Breast epithelium (tissue), 4 donors: Measurements from ENCODE around the gene KDM7A. TPM values are rescaled to one million over a fixed set of nuclear protein-coding genes. Genes with fewer than 3 reads are reported as not detected.

Experiments
- DNase-seq, 2 donors: peaks; one replicate each; pipeline ENCODE4 v3.0.0-alpha.2; 2019; ENCODE audit warnings: low spot score in 2 of 2
- H3K27ac ChIP-seq, 2 donors: fragments of 200-600 bp; sonication (generic) in 1 of 2; one replicate each; pipeline ENCODE4 v1.5.1; 2016 to 2019; ENCODE audit warnings: mild to moderate bottlenecking in 1 of 2
- H3K27me3 ChIP-seq, 2 donors: fragments of 200-600 bp; sonication (generic) in 1 of 2; one replicate each; pipeline versions ENCODE4 v1.5.1 to v1.6.0; 2017 to 2019; ENCODE audit warnings: control low read depth in 1 of 2, mild to moderate bottlenecking in 1 of 2
- H3K36me3 ChIP-seq: fragments of 200-600 bp; one replicate; pipeline ENCODE4 v1.5.1; 2019
- H3K4me1 ChIP-seq, 2 donors: fragments of 200-600 bp; sonication (generic); one replicate each; pipeline ENCODE4 v1.5.1; 2016 to 2019; ENCODE audit warnings: control low read depth in 1 of 2
- H3K4me3 ChIP-seq, 3 donors: fragments of 200-600 bp; sonication (generic); 1 replicate in 2 of 3; 2 replicates in 1 of 3; pipeline ENCODE4 v1.5.1; 2016 to 2019; ENCODE audit warnings: mild to moderate bottlenecking in 3 of 3, moderate library complexity in 2 of 3
- H3K9me3 ChIP-seq, 2 donors: fragments of 200-600 bp; sonication (generic) in 1 of 2; one replicate each; pipeline ENCODE4 v1.5.1; 2016 to 2019; ENCODE audit warnings: control low read depth in 1 of 2
- POLR2A ChIP-seq: fragments of 450-650 bp; IDR thresholded peaks from one replicate; pipeline ENCODE4 v1.6.1; 2016; ENCODE audit warnings: antibody characterized with exemption, mild to moderate bottlenecking, moderate library complexity
- POLR2AphosphoS5 ChIP-seq, 3 donors: sonication (generic); formaldehyde crosslinking; IDR thresholded peaks; one replicate each; pipeline ENCODE4 v1.6.1; 2017; ENCODE audit warnings: antibody characterized with exemption in 3 of 3
- intact Hi-C: fragments of 100-400 bp; cut with DNase I; formaldehyde crosslinking; loops from one replicate; pipeline ENCODE4 v1.15.1; 2023; ENCODE audit warnings: low total_unique reads
- total RNA-seq, 3 donors: library from RNA; depleted of rRNA; stranded (reverse); fragments of >200 nt; gene quantifications; one replicate each; pipeline ENCODE4 v1.1.0, GENCODE V29; 2016
- TF ChIP-seq, protein P1 (sequence below), 3 donors: fragments of 450-650 bp; IDR thresholded peaks; one replicate each; pipeline ENCODE4 v1.5.1; 2016 to 2017; ENCODE audit warnings: antibody characterized with exemption in 3 of 3, mild to moderate bottlenecking in 3 of 3, moderate library complexity in 3 of 3

The KDM7A gene
- total RNA-seq, 3 donors from 2014 or later: 33.1 to 37.1 (median 34.7) TPM

DNA sequence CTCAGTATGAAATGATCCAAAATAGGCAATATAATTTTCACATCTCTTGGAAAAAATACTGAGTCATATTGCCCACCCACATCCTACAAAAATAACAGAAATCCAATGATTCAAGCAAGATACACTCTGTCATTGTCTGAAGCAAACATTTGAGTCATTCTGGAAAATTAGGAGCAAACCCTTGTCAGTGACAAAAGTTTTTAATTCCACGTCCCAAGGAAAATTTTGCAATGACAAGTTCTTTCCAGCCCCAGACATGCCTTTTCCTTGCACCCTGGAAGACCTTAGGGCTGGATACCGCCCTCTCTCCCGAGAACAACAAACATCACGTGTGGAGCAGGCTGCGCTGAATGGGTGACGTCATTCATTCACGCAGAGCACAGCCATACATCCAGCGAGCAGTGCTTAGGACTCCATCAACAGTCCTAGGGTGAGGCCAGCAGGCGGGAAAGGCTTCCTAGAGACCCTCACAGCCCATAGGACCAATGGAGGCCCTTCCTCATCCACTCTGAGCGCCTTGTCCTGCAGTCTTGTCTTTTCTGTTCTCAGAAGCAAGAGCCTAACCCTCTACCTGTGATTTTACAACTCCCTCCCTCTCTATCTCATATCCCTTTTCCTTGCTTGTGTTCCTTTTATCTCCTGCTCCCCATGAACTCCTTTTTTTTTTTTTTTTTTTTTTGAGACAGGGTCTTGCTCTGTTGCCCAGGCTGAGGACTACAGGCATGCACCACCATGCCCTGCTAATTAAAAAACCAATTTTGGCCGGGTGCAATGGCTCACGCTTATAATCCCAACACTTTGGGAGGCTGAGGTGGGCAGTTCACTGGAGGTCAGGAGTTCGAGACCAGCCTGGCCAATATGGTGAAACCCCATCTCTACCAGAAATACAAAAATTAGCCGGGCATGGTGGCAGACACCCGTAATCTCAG, 23.5 kb upstream of the KDM7A start:
- no peaks in the 10 kb centered on the region for H3K36me3 ChIP-seq
- no peaks in the 10 kb centered on the region for H3K9me3 ChIP-seq
- peak overlapping the region; percentile 70 to 89 for H3K27ac ChIP-seq
- intact Hi-C loops: no loop called here
- H3K4me3 ChIP-seq: no peak overlapping the region
- no peaks in the 10 kb centered on the region for H3K27me3 ChIP-seq
- peak in 1 of 2 donors; percentile 40 for DNase-seq
- TF ChIP-seq POLR2AphosphoS5 (IDR thresholded peaks at IDR 0.05) (peak; percentile 30 to 95 (median 62)), POLR2A (no peak)
- TF ChIP-seq, protein P1, sequence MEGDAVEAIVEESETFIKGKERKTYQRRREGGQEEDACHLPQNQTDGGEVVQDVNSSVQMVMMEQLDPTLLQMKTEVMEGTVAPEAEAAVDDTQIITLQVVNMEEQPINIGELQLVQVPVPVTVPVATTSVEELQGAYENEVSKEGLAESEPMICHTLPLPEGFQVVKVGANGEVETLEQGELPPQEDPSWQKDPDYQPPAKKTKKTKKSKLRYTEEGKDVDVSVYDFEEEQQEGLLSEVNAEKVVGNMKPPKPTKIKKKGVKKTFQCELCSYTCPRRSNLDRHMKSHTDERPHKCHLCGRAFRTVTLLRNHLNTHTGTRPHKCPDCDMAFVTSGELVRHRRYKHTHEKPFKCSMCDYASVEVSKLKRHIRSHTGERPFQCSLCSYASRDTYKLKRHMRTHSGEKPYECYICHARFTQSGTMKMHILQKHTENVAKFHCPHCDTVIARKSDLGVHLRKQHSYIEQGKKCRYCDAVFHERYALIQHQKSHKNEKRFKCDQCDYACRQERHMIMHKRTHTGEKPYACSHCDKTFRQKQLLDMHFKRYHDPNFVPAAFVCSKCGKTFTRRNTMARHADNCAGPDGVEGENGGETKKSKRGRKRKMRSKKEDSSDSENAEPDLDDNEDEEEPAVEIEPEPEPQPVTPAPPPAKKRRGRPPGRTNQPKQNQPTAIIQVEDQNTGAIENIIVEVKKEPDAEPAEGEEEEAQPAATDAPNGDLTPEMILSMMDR (IDR thresholded peaks at IDR 0.05): no peak
- no peaks in the 10 kb centered on the region for H3K4me1 ChIP-seq

DNA sequence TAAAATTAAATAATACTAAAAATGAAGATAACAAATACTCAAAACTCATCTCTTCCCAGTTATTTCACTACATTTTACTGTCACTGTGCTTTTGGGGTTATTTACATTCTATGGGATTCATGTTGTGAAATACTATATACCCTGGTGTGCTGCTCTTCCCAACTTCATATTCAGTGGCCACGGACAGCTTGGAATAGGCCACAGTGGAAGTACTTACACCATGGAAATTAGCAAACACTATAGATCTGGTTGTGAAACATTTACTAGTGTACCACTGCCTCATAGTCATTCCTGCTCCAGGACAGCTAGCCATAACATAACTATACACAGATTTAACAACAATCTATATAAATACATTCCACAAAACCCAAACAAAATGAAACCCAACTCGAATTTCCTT, 21.2 kb upstream of the KDM7A start:
- no peaks in the 10 kb centered on the region for H3K27me3 ChIP-seq
- H3K36me3 ChIP-seq: no peaks in the 10 kb centered on the region
- H3K4me3 ChIP-seq: no peak overlapping the region
- TF ChIP-seq, protein P1 (IDR thresholded peaks at IDR 0.05): no peak
- no peak for TF ChIP-seq POLR2AphosphoS5 (IDR thresholded peaks at IDR 0.05)
- TF ChIP-seq POLR2A: no peak
- H3K9me3 ChIP-seq: no peaks in the 10 kb centered on the region
- DNase-seq: no peak
- intact Hi-C loops: no loop called here
- peak overlapping the region in 1 of 2 donors; percentile 13 for H3K27ac ChIP-seq
- no peaks in the 10 kb centered on the region for H3K4me1 ChIP-seq

DNA sequence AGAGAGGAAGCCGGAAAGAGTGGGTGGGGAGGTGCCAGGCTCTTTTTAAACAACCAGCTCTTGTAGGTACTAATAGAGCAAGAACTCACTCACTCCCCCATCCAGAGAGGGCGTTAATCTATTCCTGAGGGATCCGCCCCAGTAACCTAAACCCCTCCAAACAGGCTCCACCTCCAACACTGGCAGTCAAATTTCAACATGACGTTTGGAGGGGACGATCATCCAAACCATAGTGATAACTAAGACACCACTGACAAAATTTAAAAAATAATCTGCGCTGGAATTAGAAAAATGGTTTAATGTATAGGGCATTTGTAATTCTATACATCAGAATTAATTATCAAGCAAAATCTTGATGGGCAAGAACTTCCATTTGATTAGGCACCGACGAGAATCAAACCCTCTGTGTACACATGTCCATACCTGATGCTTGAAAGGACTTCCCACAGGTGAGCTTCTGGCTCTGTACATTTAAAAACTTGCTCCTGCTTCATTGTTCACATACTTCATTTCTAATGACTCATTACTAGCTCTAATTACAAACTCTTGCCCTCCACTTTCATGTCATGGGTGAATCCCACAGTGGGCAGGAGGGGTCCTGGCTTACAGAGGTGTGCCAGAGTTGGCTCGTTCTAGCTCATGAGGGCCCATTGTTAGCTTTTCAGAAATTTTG, 20.6 kb upstream of the KDM7A start:
- TF ChIP-seq, protein P1 (IDR thresholded peaks at IDR 0.05): no peak
- TF ChIP-seq POLR2AphosphoS5 (IDR thresholded peaks at IDR 0.05) (no peak), POLR2A (no peak)
- peak overlapping the region in 1 of 2 donors; percentile 74 for H3K27ac ChIP-seq

DNA sequence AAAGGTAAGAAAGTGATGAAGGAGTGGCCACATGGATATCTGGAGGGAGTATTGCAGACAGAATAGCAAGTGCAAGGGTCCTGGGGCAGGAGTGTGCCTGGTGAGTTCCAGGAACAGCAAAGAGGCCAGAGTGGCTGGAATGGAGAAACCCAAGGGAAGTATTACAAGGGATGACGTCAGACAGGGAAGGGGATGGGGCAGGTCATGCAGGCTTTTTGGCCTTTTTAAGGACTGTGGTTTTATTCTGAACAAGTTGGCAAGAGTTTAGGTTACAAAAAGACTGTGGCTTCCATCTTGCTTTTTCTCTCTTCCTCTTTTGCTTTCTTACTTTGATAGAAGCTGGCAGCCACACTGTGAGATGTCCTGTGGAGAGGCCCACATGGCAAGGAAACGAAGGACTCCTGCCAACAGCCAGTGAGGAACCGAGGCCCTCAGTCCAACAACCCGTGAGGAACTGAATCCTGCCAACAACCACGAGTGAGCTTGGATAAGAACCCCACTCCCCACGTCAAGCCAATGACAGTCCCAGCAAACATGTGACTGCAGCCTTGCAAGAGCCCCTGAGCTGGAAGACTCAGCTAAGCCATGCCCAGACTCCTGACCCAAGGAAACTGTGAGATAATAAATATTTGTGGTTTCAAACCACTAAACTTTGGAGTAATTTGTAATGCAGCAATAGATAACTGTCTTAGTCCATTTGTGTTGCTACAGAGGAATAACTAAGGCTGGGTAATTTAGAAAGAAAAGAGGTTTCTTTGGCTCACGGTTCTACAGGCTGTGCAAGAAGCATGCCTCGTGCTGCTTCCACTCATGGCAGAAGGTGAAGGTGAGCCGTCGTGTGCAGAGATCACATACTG, 19.8 kb upstream of the KDM7A start:
- peak in 1 of 2 donors; percentile 25 for DNase-seq
- no peaks in the 10 kb centered on the region for H3K27me3 ChIP-seq
- TF ChIP-seq POLR2AphosphoS5 (IDR thresholded peaks at IDR 0.05) (peak in 1 of 3 donors; percentile 80), POLR2A (no peak)
- TF ChIP-seq, protein P1 (IDR thresholded peaks at IDR 0.05): no peak
- H3K4me3 ChIP-seq: no peak overlapping the region
- no peaks in the 10 kb centered on the region for H3K36me3 ChIP-seq
- H3K4me1 ChIP-seq: no peaks in the 10 kb centered on the region
- intact Hi-C loops: no loop called here
- H3K27ac ChIP-seq: peak overlapping the region; percentile 20 to 76
- H3K9me3 ChIP-seq: no peaks in the 10 kb centered on the region

More for the DNA sequence above, 20.6 kb upstream of the KDM7A start:
- Histone ChIP-seq H3K27me3 (no peaks in the 10 kb centered on the region), H3K36me3 (no peaks in the 10 kb centered on the region), H3K9me3 (no peaks in the 10 kb centered on the region), H3K4me1 (no peaks in the 10 kb centered on the region), H3K4me3 (no peak overlapping the region)
- DNase-seq: no peak
- intact Hi-C loops: no loop called here
